ENCODE measurements around the gene ANO4.
"Not testable (repeated sequence)": the region's sequence is repeated elsewhere in the genome, so short reads cannot be mapped to it uniquely, and the experiment has no call there.

The ANO4 gene

DNA sequence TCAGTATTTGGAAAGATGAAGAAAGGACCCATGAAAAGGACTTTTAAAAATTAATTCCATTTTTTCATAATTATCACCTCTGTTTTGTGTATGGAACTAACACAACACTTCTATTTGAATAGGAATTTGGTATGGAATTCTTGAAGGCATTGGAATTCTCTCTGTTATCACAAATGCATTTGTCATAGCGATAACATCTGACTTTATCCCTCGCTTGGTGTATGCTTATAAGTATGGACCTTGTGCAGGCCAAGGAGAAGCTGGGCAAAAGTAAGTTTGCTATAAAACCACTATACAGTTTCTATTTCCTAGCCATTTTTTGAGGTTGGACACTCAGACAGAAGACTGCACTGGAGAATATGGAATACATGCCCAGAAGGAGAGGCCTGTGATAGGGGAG is 316.9 kb downstream of the ANO4 start:
- no peak for DNase-seq

DNA sequence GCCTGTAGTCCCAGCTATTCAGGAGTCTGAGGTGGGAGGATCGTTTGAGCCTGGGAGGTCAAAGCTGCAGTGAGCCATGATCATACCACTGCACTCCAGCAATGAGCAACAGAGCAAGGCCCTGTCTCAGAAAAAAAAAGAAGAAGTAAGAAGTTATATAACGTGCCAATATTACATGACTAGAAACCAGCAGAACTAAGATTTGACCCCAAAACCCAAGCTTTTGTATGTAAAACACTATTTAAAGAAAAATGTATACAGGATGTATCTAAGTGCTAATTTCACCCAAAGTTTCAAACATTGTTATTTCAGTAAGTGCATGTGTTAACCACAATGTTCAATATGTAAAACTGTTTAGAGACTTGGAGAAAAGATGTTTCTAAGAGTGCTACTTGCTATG is 320.8 kb downstream of the ANO4 start:
- DNase-seq = no peak

DNA sequence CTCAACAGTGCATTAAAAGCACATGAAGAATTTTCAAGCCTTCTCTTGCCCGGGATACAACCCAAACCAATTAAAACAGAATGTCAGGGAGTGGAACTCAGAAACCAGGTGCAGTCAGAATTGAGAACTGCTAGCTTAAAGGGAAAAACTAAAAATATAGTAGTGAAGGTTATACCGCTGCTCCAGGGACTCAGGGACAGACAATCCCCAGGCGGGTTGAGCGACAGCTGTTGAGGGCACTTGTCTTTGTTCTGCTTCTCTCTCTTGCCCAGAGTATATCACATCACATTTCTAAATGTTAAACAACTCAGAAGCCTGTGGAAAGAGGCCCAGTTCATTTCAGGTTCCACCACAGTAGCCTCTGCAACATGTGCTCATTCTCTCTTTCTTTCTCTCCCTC is 322.3 kb downstream of the ANO4 start:
- no peak for DNase-seq

DNA sequence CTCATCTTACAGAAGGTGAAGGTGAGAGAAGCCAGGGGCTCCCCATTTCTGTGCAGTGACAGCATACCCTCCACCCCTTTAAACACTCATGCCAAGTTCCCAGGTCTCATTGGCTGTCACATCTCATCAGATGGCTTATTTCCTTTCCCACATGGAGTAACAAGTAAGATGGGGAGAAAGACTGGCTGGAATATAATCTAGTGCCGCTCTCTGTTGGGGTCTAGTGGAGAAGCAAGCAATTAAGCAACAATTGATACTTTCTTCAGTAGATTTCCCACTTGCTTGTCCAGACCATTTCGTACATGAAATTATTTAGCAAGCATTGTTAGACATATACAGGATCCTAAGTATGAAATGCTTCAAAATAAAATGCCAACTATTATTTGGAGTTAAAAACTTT is 323.3 kb downstream of the ANO4 start:
- DNase-seq = no peak

DNA sequence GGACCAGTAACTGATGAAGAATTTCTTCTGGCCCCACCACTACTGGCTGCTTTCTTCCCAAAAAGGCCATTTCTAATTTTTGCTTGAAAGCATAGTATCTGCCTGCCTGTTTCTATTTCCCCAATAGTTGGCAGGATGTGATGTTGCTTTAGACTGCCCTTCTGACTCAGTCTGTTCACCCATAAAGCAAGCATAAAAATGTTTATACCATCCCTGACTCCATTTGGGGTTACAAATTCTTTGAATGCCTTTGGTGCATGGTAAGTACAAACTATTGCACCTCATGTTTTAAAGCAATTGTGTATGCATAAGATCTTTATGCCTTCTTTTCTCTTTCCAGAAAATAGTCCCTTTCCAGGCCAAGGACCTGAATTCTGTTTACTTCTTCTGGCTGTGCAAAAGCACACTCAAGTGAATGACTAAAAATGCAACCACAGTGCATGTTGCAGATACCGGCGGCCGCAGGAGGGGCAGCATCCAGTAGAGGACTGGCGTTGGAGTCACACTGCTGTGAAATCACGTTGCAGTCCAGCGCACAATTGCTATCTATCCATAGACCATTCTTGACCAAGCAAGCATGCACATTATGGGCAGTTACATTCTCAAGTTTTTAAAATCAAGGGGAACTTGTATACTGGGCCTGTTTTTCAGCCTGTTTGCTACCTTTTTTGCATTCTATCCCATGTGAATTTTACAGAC is 333.1 kb downstream of the ANO4 start:
- DNase-seq = no peak

DNA sequence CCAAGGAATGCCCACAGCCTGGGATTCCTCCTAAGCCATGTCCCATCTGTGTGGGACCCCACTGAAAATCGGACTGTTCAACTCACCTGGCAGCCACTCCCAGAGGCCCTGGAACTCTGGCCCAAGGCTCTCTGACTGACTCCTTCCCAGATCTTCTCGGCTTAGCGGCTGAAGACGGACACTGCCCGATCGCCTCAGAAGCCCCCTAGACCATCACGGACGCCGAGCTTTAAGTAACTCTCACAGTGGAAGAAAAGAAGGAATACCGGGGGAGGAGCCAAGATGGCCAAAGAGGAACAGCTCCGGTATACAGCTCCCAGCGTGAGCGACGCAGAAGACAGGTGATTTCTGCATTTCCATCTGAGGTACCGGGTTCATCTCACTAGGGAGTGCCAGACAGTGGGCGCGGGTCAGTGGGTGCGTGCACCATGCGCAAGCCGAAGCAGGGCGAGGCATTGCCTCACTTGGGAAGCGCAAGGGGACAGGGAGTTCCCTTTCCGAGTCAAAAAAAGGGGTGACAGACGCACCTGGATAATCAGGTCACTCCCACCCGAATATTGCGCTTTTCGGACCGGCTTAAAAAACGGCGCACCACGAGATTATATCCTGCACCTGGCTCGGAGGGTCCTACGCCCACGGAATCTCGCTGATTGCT is 351.3 kb downstream of the ANO4 start:
- DNase-seq = not testable (repeated sequence)

DNA sequence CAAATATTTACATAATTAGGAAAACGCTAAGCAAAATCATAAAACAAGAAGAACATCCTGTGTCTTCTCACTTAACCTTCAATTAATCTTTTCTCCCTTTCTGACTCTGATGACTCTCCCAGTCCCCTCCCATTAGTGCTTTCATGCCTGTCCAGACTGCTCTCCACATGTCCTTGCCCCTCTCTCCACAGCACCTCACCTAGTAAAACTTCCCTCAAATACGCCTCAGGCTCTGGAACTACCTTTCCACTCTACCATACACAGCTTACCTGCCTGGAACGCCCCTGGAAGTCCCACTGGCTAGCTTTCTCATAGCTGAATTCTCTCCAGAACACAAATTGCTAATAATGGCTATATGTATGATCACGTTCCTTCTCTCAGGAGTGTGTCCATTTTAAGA is 370.7 kb downstream of the ANO4 start:
- no peak for DNase-seq

DNA sequence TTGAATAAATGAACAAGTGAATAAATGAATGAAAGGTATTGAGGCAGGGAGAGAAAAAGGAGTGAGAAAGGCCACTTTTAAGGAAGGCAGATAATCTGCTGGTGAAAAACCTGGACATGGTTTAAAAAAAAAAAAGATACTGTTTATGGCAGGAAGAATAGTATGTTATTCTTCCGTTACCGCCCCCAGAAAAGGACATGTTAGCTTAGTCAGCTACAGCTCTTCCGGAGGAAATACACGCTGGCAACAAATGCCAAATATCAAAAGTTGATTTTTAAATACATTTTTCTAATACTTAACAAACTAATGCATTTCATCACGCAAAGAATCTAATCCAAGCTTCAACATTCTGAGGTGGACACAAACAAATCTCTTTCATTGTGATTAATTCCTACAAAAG is 372.3 kb downstream of the ANO4 start:
- no peak for DNase-seq

DNA sequence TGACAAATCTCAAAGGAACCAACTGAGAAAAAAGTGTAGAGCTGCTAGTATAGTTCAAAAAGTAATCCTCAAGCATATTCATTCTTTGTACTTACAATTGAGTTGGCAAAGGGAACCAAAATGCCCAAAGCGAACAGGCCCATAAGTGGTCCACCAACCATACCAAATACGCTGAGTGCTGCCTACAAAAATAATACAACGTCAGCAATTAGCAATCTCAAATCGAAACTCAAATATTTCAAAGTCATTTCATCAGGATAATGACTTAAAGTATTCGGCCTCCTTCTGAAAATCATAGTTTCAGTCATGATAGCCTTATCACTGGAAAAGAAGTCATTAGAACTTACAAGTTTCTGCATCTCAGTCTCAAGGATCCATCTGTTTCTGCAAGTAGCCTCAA is 373.4 kb downstream of the ANO4 start:
- DNase-seq = no peak

DNA sequence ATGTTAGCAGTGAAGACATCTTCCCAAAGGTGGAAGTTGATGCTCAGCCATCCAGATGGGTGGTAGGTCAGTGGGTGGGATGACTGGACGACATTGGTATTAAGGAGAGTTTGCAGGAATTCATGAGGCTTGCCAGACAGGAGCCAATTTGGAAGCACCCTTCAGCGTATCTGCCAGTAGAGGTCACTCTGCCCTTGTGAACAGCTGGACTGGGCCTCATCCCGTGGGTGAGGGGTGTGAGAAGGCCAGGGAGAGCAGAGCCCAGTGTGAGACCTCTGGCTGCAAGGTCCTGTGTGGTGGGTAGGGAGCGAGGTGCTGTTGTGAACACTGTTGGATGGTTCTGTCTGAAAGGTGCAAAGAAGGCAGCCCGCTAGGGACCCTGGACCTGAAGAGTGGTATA is 377.7 kb downstream of the ANO4 start:
- no peak for DNase-seq

DNA sequence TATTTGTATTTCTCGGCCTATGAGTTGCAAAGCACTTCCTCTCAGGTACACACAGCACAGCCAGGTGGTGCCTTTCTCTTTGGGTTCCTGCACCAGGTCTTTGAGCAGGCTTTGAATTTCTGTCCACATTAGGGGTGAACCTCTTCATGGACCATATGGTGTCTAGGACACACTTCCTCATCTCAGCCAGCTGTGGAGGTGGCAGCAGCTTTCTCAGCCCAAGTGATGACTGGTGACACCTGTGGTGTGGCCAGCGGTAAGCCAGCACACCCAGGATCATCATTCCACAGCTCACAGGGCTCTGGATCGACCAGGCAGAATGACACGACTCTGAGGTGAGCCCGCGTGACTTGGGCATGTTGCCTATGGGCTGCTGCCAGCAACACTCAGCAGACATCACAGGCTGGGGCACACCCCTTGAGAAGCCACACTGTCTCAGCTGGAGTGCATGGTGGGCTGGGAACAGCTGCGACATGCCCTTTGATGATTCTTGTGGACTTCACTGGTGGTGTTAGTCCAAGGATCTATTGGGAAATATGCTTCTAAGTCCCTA is 378.7 kb downstream of the ANO4 start:
- no peak for DNase-seq

DNA sequence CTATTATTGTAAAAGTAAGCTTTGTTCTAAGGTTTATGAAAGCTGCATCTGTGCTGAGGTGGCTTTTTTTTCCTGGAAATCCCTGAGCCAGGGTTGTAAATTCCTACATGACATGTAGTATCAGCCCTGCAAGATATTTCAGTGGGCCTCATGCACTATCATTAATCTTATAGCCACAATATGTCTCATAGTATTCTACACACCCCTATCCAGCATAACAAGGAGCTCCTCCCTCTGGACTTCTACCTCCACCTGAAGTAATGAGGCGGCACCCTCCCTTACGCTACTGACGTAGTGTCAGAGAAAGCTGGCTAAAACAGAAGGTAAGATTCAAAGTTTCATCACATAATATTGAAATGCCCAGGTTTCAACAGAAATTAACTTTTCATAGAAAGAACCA is 380.0 kb downstream of the ANO4 start:
- no peak for DNase-seq

Data from activated gamma-delta T cell (primary cell).